LHCN-M2 (cell line): ENCODE measurements around the gene H6PD. TPM values are rescaled to one million over a fixed set of nuclear protein-coding genes. Genes with fewer than 3 reads are reported as not detected.

Source experiments
- DNase-seq: peaks from one replicate; pipeline ENCODE4 v3.0.0-alpha.2; 2012; ENCODE audit warnings: low read depth
- polyA plus RNA-seq: library from polyadenylated mRNA; unstranded; fragments of >200 nt; gene quantifications from one replicate; pipeline ENCODE4 v1.2.1, GENCODE V29; 2012; ENCODE audit warnings: missing spikeins
- total RNA-seq: library from RNA; depleted of rRNA; stranded (reverse); fragments of >200 nt; gene quantifications from 2 replicates; pipeline ENCODE4 v1.2.3, GENCODE V29; 2014; rRNA removed

The H6PD gene, protein sequence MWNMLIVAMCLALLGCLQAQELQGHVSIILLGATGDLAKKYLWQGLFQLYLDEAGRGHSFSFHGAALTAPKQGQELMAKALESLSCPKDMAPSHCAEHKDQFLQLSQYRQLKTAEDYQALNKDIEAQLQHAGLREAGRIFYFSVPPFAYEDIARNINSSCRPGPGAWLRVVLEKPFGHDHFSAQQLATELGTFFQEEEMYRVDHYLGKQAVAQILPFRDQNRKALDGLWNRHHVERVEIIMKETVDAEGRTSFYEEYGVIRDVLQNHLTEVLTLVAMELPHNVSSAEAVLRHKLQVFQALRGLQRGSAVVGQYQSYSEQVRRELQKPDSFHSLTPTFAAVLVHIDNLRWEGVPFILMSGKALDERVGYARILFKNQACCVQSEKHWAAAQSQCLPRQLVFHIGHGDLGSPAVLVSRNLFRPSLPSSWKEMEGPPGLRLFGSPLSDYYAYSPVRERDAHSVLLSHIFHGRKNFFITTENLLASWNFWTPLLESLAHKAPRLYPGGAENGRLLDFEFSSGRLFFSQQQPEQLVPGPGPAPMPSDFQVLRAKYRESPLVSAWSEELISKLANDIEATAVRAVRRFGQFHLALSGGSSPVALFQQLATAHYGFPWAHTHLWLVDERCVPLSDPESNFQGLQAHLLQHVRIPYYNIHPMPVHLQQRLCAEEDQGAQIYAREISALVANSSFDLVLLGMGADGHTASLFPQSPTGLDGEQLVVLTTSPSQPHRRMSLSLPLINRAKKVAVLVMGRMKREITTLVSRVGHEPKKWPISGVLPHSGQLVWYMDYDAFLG
- total RNA-seq = 34.5 and 42.2 TPM in 2 replicates
- polyA plus RNA-seq = 14.8 TPM

DNA sequence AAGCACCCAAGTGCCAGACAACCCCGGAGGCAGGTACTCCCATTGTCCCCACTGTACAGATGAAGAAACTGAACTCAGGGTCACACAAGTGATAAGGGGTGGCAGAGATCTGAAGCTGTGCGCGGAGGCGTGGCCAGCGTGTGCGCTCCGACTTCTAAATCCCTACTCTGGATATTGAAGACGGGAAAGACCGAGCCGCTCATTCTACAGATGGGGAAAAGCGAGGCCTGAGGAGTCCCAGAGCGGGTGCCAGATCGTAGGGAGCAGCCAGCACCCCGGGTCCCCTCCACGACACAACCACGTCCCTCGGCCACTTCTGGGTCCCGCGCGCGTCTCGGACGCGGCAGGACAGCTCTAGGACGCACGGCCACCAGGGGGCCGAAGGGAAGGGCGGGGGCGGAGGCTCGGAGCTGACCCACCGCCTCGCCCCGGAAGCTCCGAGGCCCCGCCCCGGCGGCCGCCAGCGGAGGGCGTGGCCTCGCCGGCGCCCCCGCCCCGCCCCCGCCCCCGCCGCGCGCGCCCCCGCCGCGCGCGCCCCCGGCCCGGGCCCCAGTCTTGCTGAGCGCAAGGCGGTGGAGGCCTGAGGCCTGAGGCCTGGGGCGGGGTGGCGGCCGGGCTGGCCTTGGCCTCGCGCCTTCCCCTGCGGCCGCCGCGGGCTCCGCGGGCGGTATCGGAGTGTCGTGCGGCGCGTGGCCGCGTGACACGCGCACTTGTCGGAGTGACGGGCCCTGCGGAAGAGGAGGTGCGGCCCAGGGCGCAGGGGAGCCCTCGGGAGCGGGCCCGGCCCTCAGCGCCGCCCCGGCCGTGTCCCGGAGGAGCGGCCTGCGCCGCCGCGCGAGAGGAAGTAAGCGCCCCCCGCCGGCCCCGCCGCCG lies at the start of gene H6PD:
TSS of gene H6PD (plus strand) at position 552 of the 873 bp plus-strand sequence. CDS start 10,161 bp downstream, outside the sequence.
- peak; percentile 79 for DNase-seq

DNA sequence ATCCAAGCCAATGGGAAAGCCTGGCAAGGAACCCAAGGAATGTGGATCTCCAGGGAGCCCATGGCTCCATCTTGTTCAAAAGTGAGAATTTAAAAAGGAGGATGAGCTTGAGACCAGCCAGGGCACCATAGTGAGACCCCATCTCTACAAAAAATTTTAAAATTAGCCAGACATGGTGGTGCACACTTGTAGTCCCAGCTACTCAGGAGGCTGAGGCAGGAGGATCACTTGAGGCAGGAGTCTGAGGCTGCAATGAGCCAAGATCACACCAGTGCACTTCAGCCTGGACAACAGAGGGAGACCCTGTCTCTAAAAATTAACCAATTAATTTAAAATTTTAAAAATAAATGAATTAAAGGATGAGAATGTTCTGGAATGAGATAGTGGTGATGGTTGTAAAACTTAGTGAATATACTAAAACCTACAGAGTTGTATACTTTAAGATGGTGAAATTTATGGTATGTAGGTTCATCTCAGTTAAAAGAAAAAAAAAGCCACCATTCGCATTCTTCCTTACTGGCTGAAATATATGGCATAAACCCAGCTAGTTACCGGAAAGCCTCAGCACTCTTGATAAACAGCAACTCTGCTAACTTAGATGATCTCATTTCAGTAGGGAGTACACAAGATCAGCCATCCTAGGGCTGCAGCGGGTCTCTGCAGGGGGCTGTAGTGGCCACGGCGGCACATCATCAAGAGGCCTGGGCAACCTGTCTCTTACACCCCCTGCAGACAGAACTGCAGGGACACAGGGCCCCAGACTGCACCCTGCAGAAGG lies 48.3 kb upstream of the H6PD start:
- DNase-seq = no peak

DNA sequence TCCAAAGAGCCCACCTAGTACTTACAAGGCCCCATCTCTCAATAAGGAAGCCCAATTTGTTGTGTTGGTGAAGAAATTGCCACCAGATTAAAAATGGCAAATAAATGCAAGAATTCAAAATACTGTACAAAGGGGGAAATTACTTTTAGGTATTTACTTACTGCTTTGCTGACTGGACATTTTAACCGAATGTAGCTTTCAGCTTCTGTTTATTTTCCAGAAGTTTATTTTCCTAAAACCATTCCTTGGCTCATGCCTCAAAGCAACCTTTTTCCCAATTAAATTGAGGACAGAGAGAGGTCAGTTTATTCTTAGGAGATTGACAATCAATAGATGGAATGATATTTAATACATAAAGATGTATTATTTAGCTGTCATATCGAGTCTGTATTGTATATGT lies 47.6 kb upstream of the H6PD start:
- no peak for DNase-seq

DNA sequence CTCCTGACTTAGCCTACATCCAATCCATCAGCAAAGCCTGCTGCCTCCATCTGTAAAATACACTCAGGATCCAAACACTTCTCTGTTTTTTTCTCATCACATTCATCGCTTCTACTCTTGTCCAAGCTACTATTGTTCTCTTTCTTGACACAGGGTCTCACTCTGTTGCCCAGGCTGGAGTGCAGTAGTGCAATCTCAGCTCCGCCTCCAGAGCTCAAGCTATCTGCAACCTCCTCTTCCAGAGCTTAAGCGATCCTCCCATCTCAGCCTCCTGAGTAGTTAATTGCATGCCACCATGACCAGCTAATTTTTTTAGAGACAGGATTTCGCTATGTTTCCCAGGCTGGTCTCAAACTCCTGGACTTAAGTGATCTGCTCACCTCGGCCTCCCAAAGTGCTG lies 44.3 kb upstream of the H6PD start:
- DNase-seq = no peak

DNA sequence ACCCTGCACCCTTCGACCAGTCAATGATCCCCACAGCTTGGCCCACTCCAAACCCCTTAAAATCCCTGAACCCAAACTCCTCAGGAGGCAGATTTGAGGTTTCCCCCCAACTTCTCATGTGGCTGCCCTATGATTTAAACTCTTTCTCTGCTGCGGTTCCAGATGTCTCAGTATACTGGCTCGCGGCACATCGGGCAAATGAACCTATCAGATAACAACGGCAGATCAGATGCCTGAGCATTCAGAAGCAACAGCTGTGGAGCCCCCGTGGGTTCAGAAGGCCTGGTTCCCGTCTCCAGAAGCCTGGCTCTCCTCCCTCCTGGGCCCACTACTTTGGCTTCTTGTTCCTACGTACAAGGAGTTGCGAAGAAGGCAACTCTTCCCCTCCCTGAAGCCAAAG lies 43.3 kb upstream of the H6PD start:
- no peak for DNase-seq

DNA sequence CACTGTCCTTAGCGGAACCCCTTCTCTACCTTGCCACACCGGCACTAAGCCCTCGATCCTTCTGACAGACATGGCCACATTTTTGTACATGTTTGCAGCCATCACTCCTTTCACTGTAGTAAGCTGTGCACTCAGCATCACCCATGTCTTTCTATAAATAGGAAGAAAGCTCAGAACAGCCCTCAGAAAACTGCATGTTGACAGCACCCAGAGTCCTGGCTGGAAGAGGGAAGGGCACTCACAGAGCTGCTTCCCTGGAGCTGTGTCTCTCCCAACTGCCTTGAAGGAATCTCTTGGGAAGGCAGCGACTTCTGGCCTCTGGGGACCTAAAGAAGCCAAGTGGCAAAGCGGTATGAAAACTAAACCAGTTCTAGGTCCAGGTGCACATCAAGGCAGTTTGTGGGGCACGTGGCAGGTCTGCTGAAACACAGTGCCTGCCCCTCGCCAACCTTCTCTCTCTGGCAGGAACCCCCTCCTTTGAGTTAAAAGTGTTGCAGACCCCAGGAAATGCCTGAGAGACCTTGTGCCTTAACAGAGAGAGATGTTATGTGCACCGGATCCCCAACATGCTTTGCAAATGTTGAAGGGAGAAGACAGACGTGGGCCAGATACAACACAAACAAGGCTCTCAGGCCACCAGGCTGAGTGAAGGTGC lies 41.9 kb upstream of the H6PD start:
- no peak for DNase-seq

DNA sequence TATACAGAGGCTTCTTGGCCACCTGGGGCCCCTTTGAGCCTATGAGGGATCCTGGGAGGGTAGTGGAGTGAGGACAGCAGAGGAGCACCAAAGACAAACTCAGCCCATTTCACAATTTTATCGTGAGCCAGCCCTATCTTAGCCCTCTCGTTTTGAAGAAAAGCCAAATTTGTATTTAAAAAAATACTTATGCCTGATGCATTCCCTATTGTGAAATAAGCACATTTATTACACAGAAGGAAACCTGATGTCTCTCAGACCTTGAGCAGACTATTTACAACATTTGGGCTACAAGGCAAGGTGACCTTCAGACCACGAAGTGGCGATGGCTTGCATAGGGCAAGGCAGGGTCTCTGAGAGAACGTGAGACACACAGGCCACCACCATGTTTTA lies 41.3 kb upstream of the H6PD start:
- DNase-seq = no peak

DNA sequence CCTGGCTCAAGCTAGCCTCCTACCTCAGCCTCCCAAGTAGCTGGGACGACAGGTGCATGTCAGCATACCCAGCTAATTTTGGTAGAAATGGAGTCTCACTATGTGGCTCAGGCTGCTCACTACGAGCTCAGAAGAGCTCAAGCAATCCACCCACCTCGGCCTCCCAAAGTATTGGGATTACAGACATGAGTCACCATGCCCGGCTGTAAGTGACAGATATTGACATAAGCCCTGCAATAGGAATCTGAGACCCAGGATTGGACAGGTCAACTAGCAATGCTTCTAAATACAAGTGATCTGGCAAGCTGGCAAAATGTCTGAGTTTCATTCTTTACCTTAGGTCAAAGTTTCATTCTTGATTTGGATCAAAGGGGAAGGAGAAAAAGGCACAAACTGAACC lies 40.5 kb upstream of the H6PD start:
- DNase-seq = peak; percentile 40

DNA sequence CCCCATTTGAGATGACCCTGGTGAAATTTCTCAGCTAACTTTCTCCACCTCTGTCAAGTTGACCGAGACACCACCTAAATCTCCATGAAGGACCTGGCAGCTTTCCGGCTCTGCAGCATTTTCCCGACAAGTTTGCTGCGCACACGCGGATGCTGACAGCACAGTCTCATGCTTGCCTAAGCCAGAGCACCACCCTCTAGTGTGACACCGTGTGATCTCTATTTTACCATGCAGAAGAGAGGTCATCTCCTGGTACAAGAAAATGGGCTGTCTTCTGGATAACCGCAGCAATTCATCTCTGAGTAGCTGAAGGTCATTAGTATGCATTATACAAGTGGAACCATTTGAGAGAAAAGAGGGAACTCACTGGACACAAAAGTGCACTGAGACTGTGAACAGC lies 38.9 kb upstream of the H6PD start:
- DNase-seq = no peak

DNA sequence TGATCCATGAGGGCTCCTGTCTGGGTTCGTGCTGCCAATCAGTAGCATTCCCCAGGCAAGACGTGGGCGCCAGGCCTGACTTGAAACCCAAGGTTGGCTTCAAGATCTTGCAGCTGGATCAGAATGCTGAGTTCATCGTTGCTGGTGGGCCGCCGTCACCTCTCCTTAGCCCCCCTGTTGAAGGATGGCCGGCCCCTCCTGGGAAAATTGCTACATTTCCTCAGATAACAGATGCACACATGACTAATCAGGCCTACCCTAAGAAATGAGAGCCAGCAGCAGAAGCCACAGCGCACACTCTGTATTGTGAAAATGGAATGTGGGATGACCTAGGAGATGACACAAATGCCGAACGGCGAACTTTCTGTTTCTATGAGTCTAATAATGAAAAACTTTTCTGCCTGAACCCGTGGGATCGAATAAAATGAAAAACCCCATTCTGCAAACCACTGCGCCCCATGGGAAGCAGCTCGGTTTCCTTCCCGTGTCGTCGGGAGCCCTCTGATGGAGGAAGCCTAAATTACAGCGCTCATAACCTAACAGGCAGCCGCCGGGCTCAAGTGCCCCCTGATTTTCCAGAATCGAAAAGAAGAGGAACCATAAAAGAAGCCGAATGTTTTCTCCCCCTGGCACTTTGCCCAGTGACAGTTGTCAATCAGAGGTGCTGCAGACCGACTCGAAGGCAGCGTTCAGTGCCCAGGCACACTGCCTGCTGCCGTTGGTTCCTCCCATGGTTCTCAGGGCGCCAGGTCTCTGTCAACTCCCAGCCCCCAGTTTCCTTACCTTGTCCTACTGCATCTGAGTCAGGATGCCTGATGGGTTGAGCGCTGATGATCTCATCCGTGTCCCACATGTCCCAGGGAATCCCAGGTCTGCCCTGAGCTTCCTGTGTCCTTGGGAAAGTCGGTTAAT lies 38.2 kb upstream of the H6PD start:
- peak; percentile 94 for DNase-seq

DNA sequence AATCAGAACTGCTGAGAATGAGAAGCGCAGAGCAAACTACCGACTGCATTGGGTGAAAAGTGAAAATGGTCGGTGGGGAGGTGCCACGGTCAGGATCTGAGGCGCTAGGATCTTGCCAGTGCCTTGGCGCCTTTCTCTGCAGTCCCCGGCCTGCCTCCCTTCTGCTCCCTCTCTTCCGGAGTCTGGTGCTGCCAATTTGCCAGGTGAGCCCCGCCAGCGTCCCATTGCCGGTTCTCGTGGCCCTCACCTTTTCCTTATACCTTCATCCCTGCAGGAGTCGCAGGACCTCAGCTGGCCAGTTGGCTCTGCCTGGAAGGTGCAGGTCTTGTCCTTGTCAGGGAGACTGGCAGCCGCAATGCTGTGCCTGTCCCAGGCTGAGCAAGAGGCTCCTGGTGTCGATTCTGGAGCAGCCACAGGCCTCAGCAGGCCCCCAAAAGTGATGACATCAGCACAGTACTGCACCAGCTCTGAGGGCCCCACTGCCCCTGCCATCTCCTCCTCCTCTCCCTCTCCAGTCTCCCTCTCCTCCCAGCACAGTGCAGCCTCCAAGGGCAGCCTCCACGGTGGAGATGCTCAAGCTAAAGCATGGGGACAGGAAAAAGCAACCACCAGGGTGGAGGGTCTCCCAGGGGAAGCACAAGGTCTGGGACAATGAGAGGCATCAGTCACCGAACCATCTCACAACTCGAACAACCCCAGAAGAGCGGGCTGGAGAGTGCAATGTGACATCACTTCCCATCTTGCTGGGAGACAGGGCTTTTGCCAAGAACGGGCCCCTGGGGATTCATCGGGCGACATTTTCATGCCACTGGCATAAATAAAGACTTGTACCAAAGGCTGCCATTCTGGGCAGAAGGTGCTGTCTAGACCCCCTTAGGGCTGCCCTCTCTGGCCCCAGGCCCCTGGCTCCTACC lies 37.1 kb upstream of the H6PD start:
- DNase-seq = no peak

DNA sequence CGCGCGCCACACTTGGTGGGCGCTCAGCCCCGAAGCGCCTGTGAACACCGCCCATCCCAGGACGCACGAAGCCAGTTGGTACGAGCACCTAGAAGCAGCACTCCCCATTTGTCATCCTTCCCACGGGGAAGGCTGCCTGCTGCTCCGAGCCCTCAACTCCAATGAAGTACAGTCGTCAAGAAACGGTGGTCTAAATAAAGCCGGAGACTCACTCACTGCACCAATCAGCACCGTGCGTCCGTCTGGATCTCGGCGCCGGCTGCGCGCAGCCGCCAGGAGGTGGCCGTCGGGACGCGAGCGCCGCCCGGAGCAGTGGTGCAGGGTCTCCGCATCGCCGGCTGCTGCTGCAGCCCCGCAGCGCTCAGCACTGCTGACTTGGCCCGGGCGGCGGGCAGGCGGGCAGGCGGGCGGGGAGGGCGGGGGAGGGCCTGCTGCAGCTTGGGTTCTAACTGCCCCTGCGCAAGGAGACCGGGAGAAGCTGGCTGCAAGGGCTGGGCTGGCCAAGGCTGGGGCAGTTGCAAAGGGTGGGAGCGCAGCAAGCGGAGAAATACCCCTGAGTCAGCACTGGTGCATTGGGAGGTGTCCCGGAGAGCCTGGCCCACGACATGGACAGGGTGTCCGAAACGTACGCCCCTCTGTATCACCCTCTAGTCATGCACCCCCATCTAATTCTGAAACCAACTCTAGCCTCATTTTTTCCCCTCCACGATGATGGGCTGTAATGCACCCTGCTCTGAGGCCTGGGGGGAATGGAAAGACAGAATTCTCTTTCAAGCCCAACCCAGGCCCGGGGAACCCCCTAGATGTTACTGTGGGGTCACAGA lies 35.8 kb upstream of the H6PD start:
- no peak for DNase-seq

DNA sequence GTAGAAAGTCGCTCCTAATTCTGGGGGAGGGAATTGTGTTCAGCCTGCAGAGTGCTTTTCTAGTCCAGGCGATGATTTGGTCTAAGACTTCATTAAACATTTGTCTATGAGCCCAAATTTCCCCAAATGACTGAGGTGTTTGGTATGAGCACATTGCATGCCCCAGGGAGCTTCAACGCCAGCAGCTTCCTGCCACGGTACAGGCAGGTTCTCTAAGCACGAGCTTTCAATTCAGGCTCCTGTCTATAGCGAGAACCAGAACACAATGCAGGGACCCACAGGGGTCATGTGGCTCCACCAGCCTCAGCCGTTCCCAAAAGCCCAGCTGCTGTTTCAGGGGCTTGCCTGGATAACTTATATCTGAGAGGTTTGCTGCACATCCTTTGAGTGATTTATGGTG lies 34.1 kb upstream of the H6PD start:
- DNase-seq = no peak

DNA sequence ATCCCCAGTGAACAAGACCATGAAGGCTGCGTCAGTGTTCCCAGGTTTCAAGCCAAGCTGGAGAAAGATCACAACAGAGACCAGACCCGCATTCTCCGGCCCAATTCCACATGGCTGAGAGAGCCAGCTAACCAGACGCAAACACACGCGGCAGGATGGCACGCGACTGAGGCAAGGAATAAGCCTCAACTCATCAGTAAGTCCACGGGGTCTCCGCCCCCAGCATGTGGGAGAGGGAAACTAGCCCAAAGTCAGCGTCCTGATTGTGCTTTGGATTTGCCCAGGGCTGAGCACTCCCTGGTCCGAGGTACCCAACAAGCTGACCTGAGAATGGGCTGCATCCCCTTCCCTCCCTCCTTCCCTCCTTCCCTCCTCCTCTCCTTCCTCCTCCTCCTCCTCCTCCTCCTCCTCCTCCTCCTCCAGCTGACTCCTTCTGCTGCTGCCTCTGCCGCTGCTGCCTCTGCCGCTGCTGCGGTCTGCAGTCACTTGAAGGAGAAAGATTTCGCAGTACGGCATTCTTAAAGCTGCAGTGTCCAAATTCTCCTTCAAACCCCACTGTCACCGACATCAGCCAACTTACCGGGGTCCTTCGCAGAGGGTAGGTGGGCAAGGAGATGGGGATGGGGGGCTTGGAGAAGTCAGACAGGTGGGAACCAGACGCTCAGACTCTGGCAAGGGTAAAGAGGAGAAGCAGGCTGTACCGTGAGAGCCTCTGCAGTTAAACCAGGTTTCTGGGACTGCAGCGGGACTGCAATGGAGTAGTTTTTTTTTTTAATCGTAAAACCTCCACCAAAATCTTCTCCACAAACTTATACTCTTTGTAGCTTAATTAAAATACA lies 33.0 kb upstream of the H6PD start:
- DNase-seq = peak; percentile 66

DNA sequence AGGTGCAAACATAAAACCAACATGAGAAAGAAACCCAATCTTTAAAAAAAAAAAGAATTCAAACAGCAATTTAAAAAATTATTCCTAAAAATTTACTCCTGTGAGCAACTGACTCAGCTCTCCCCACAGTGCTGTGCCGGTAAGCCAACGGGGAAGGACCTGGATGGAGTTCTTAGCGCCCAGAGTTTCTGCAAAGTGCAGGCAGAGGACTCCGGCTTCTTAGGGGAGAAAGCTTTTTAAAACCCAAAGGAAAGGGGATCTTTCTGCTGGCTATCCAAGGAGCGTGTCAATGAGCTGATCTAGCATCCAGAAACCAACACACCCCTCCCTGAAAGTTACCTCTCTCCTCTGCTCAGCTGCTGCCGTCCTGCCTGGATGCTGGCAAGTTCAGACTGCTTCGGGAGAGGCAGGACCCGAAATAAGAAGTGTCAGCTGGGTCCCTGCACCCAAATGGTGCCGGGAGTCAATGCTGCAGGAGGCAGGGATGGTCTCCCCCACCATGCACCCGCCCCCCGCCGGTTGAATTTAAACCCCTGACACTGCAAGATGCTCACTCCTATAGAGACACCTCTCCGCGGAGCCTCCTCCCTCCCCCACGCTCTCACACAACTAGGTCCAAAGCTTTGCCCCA lies 32.2 kb upstream of the H6PD start:
- DNase-seq = peak; percentile 29

DNA sequence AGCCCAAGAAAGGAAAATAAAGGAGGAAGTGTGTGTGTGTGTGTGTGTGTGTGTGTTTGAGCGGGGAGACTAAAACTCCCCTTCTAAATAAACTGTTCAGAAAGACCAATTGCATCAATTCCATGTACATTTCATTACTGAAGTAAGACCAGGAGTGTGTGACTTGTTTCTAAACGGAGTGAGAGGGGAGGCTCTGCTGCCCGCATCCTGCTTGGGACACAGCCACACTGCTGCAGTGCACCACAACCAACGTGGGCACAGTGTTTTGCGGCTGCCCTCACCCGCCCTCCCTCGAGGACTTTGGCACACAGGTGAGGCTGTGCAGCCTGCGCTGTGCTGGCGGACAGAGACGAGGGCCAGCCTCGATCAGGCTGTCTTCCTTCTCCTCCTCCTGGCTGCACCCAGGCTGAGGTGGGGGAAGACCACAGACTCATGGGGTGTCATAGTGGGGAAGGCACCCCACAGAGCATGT lies 31.0 kb upstream of the H6PD start:
- DNase-seq = no peak
